Measurements from ENCODE around the gene HSPA1L. TPM values are rescaled to one million over a fixed set of nuclear protein-coding genes. Genes with fewer than 3 reads are reported as not detected.
"Not testable (repeated sequence)": the region's sequence is repeated elsewhere in the genome, so short reads cannot be mapped to it uniquely, and the experiment has no call there.

The HSPA1L gene
- total RNA-seq, 1 experiment from 2014 or later = 1.1 TPM

GRCh38 chr6:31811645-31812044 lies 3.4 kb downstream of the HSPA1L start:
- no TSS peak for BruUV-seq (replicated peaks)
- Histone ChIP-seq H3K27ac (ENCODE audit: low read depth, low read length, poor library complexity, severe bottlenecking) (no peak overlapping the region), H3K4me3 (ENCODE audit: low read depth, low read length, poor library complexity, severe bottlenecking) (no peak overlapping the region), H3K36me3 (ENCODE audit: insufficient read depth, low read length, poor library complexity, severe bottlenecking) (no peaks in the 10 kb centered on the region), H3K27me3 (replicated peaks; ENCODE audit: insufficient read depth, low read depth, low read length, poor library complexity) (no peaks in the 10 kb centered on the region), H3K9me3 (ENCODE audit: low read depth, low read length, poor library complexity, severe bottlenecking) (no peaks in the 10 kb centered on the region), H3K4me1 (ENCODE audit: insufficient read depth, low read length, poor library complexity, severe bottlenecking) (peaks cover 7% of the 10 kb centered on the region)
- ChIA-PET CTCF (no interaction called here), POLR2A (ENCODE audit: low non-redundant PET) (no interaction called here)
- no peak for DNase-seq (ENCODE audit: low spot score)
- intact Hi-C loops (cut with micrococcal nuclease; ENCODE audit: unreplicated experiment) = no loop called here
- TF ChIP-seq CTCF (conservative IDR thresholded peaks at IDR 0.05; ENCODE audit: low read depth, low read length) (no peak), EZH2 (IDR thresholded peaks at IDR 0.05; ENCODE audit: borderline replicate concordance, low read depth, low read length, poor library complexity, severe bottlenecking) (no peak)

- intact Hi-C loops (cut with micrococcal nuclease; ENCODE audit: unreplicated experiment); DNase-seq (ENCODE audit: low spot score); CTCF ChIA-PET; H3K9me3 ChIP-seq (ENCODE audit: low read depth, low read length, poor library complexity, severe bottlenecking); H3K4me3 ChIP-seq (ENCODE audit: low read depth, low read length, poor library complexity, severe bottlenecking); BruUV-seq (replicated peaks); H3K36me3 ChIP-seq (ENCODE audit: insufficient read depth, low read length, poor library complexity, severe bottlenecking); H3K27me3 ChIP-seq (replicated peaks; ENCODE audit: insufficient read depth, low read depth, low read length, poor library complexity); POLR2A ChIA-PET (ENCODE audit: low non-redundant PET); H3K4me1 ChIP-seq (ENCODE audit: insufficient read depth, low read length, poor library complexity, severe bottlenecking); H3K27ac ChIP-seq (ENCODE audit: low read depth, low read length, poor library complexity, severe bottlenecking): not testable (repeated sequence)
These were observed 6.5 kb downstream of the HSPA1L start for GRCh38 chr6:31808599-31808998.

- Histone ChIP-seq H3K27ac (ENCODE audit: low read depth, low read length, poor library complexity, severe bottlenecking) (peak within 1 kb of the TSS; percentile 91), H3K36me3 (ENCODE audit: insufficient read depth, low read length, poor library complexity, severe bottlenecking) (peaks cover 13% of the 10 kb centered on the region), H3K4me1 (ENCODE audit: insufficient read depth, low read length, poor library complexity, severe bottlenecking) (no peaks in the 10 kb centered on the region), H3K27me3 (replicated peaks; ENCODE audit: insufficient read depth, low read depth, low read length, poor library complexity) (no peaks in the 10 kb centered on the region), H3K4me3 (ENCODE audit: low read depth, low read length, poor library complexity, severe bottlenecking) (peak within 1 kb of the TSS; percentile 66), H3K9me3 (ENCODE audit: low read depth, low read length, poor library complexity, severe bottlenecking) (no peaks in the 10 kb centered on the region)
- DNase-seq (ENCODE audit: low spot score) = peak; percentile 98
- no TSS peak for BruUV-seq (replicated peaks)
- CTCF ChIA-PET = interaction anchor here (0.6 to 1.1 kb wide), 7 partner anchors 9 to 408 kb away, joined by 3 to 7 read pairs (median 3); partner anchors contain the start of genes HSPA1A, HSPA1L and VARS1
- POLR2A ChIA-PET (ENCODE audit: low non-redundant PET) = interaction anchor here (0.6 to 1.3 kb wide), 4 partner anchors 9 to 103 kb away, joined by 3 to 12 read pairs (median 5); partner anchors contain the start of genes ABHD16A, HSPA1A, HSPA1B and HSPA1L
- TF ChIP-seq CTCF (conservative IDR thresholded peaks at IDR 0.05; ENCODE audit: low read depth, low read length) (peak; percentile 47), EZH2 (IDR thresholded peaks at IDR 0.05; ENCODE audit: borderline replicate concordance, low read depth, low read length, poor library complexity, severe bottlenecking) (no peak)
- intact Hi-C loops (cut with micrococcal nuclease; ENCODE audit: unreplicated experiment) = no loop called here
These were observed 8.4 kb downstream of the HSPA1L start, which contains the start of gene LSM2 for GRCh38 chr6:31806470-31807272. Gene LSM2, minus strand, starts transcription at chr6:31806966. Its CDS starts 209 bp downstream, at chr6:31806757.
